GM23248 (cell line): Measurements from ENCODE around the gene PDGFD.

Source experiments
- EZH2 ChIP-seq: fragments of 200-600 bp; sonication (generic); IDR thresholded peaks from 2 replicates; pipeline ENCODE4 v1.6.1; 2018; ENCODE audit warnings: antibody characterized with exemption, mild to moderate bottlenecking; ENCODE audit not compliant: insufficient read depth, poor library complexity, severe bottlenecking
- EZH2phosphoT487 ChIP-seq: fragments of 200-600 bp; sonication (generic); IDR thresholded peaks from 2 replicates; pipeline ENCODE4 v1.6.1; 2018; ENCODE audit warnings: antibody characterized with exemption, moderate library complexity, mild to moderate bottlenecking, low read depth; ENCODE audit not compliant: insufficient read depth

DNA sequence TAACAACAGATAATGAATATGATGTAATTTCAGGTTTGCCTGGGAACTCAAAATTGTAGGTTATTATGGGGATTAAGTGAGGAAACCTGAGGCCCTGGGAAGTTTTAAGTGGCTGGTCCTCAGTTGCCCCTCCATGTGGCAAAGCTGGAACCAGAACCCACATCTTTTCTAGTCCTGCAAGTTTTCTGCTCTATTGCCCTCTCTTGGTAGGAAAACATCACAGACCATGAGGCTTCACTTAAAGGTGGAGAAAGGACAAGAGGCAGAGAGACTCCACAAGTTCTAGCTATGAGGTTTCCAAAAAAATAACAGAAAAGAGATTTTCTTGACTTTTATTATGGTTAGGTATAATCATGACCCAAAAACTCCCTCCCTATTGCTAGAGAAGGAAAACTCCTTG, 243.0 kb downstream of the PDGFD start:
- TF ChIP-seq EZH2: no peak
- no peak for TF ChIP-seq EZH2phosphoT487
